ENCODE data around the gene GPATCH3. TPM values are rescaled to one million over a fixed set of nuclear protein-coding genes. Genes with fewer than 3 reads are reported as not detected.

Gene GPATCH3
- total and polyA plus RNA-seq, 2 of the 8 experiments (the other 6 are each of a cell fraction or from before 2014, with no cell fraction given) = 7.9 to 17.4 TPM

DNA sequence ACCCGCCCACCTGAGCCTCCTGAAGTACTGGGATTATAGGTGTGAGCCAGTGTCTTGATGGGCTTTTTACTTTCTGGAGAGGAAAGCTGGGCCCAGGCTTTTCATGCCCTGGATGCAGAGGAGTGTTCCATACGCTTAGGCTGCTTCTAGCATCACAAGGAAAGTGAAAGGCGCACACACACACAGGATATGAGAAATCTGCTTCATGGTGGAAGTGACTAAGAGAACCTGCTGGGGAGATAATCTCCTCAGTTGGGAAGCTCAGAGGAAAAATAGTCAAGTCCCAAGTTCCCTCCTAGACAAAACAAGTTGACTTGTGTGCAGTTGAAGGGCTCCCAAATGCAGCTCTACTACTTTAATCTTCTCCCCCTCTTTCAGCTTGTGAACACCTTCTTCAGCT is 23.4 kb upstream of the GPATCH3 start:
- Histone ChIP-seq H2AFZ (ENCODE audit: low read length) (no peak overlapping the region), H3K23me2 (ENCODE audit: low read depth, low read length) (peaks cover 9% of the 10 kb centered on the region), H3K4me3 (ENCODE audit: extremely low read depth in 1 of 4, insufficient read depth in 2 of 4, low read depth in 3 of 4, low read length in 4 of 4) (no peak overlapping the region), H2AK5ac (ENCODE audit: low read depth, low read length) (no peak overlapping the region), H3K9me3 (ENCODE audit: insufficient read depth in 2 of 2, low read depth in 1 of 2, low read length in 1 of 2) (no peaks in the 10 kb centered on the region), H3K14ac (ENCODE audit: insufficient read length) (no peak overlapping the region), H3K4ac (replicated peaks; ENCODE audit: insufficient read length, low read depth, low read length) (no peak overlapping the region), H3K27me3 (replicated peaks in 1 of 4; ENCODE audit: control insufficient read depth in 3 of 4, extremely low read depth in 1 of 4, insufficient read depth in 3 of 4, low read length in 3 of 4) (no peaks in the 10 kb centered on the region), H3K79me1 (ENCODE audit: low read depth, low read length) (peaks cover 11% of the 10 kb centered on the region), H2BK20ac (ENCODE audit: low read length) (no peak overlapping the region), H2BK5ac (ENCODE audit: low read depth, low read length) (no peak overlapping the region), H2BK120ac (replicated peaks; ENCODE audit: low read depth, low read length) (no peak overlapping the region), H2BK15ac (ENCODE audit: low read length) (no peak overlapping the region), H3K36me3 (ENCODE audit: control insufficient read depth in 2 of 4, insufficient read depth in 4 of 4, low read length in 3 of 4) (peaks cover 15 to 47% (median 33%) of the 10 kb centered on the region in 4 experiments), H4K8ac (ENCODE audit: extremely low read depth, insufficient read depth, low read length) (no peak overlapping the region), H4K5ac (ENCODE audit: insufficient read length, low read depth, low read length) (no peak overlapping the region), H3K23ac (ENCODE audit: insufficient read length) (no peak overlapping the region), H3K56ac (replicated peaks; ENCODE audit: insufficient read length, low read depth, low read length) (no peak overlapping the region), H2BK12ac (ENCODE audit: low read depth, low read length) (no peak overlapping the region), H4K20me1 (replicated peaks in 1 of 2; ENCODE audit: control insufficient read depth in 1 of 2, insufficient read depth in 2 of 2, low read length in 2 of 2) (peaks cover 0 to 13% of the 10 kb centered on the region in 2 experiments), H4K91ac (replicated peaks; ENCODE audit: insufficient read length, low read length) (no peak overlapping the region), H3K4me1 (replicated peaks in 1 of 4; ENCODE audit: control insufficient read depth in 3 of 4, insufficient read depth in 4 of 4, low read length in 3 of 4) (peaks cover 0 to 6% (median 4%) of the 10 kb centered on the region in 4 experiments; a peak in 3 of 7 replicates), H3K9ac (replicated peaks in 1 of 4; ENCODE audit: extremely low read depth in 1 of 4, low read depth in 3 of 4, low read length in 3 of 4) (no peak overlapping the region), H3K4me2 (ENCODE audit: insufficient read depth in 1 of 2, low read depth in 2 of 2, low read length in 2 of 2) (no peak overlapping the region; a peak in 1 of 4 replicates), H3K18ac (ENCODE audit: extremely low read depth, low read length) (no peak overlapping the region), H3K79me2 (ENCODE audit: control insufficient read depth in 1 of 2, insufficient read depth in 2 of 2, low read length in 2 of 2) (peaks cover 14 to 46% of the 10 kb centered on the region in 2 experiments), H3K27ac (ENCODE audit: low read depth, low read length) (no peak overlapping the region)
- FAIRE-seq (no peak), DNase-seq (ENCODE audit: low read depth in 1 of 2, low spot score in 2 of 2) (no peak)
- POLR2A ChIA-PET (ENCODE audit: partially characterized antibody) = interaction anchor here (0.5 to 1.5 kb wide), 3 partner anchors 33 to 275 kb away, joined by 3 to 4 read pairs (median 4); partner anchors contain the start of gene GPN2
- TF ChIP-seq CREB1 (IDR thresholded peaks at IDR 0.05) (no peak), CEBPB (IDR thresholded peaks at IDR 0.05; ENCODE audit: low read depth, low read length) (no peak), SIX5 (IDR thresholded peaks at IDR 0.05; ENCODE audit: low read depth, low read length) (no peak), HDAC2 (IDR thresholded peaks at IDR 0.05; ENCODE audit: borderline replicate concordance in 1 of 2, low read depth in 2 of 2, low read length in 2 of 2) (no peak), ZNF274 (IDR thresholded peaks at IDR 0.05; ENCODE audit: borderline replicate concordance, extremely low read depth, low read length) (no peak), KDM5A (IDR thresholded peaks at IDR 0.05; ENCODE audit: low read length) (no peak), POLR2A (IDR thresholded peaks at IDR 0.05; ENCODE audit: control extremely low read depth in 1 of 2, low read depth in 2 of 2, low read length in 2 of 2) (no peak), TEAD4 (IDR thresholded peaks at IDR 0.05; ENCODE audit: low read depth, low read length) (no peak), RAD21 (IDR thresholded peaks at IDR 0.05 in 1 of 2, conservative IDR thresholded peaks at IDR 0.05 in 1 of 2; ENCODE audit: low read depth in 2 of 2, low read length in 2 of 2) (no peak), SIRT6 (IDR thresholded peaks at IDR 0.05; ENCODE audit: low read length) (no peak)
- TF ChIP-seq, protein P1, sequence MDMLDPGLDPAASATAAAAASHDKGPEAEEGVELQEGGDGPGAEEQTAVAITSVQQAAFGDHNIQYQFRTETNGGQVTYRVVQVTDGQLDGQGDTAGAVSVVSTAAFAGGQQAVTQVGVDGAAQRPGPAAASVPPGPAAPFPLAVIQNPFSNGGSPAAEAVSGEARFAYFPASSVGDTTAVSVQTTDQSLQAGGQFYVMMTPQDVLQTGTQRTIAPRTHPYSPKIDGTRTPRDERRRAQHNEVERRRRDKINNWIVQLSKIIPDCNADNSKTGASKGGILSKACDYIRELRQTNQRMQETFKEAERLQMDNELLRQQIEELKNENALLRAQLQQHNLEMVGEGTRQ (IDR thresholded peaks at IDR 0.05; ENCODE audit: low read length) = no peak
- TF ChIP-seq, protein P2, sequence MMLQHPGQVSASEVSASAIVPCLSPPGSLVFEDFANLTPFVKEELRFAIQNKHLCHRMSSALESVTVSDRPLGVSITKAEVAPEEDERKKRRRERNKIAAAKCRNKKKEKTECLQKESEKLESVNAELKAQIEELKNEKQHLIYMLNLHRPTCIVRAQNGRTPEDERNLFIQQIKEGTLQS (IDR thresholded peaks at IDR 0.05; ENCODE audit: insufficient read depth, low read depth, low read length) = no peak
- CTCF ChIA-PET (ENCODE audit: partially characterized antibody) = interaction anchor here (0.6 to 1.2 kb wide), 4 partner anchors 11 to 430 kb away, joined by 3 to 4 read pairs (median 3); no protein-coding TSS in a partner anchor
- 88% methylated on average over 3 of the region's 3 CpGs; no CpG with 5 or more reads in 1 of the 2 experiments for WGBS, 2 experiments (ENCODE audit: extremely low coverage in 1 of 2, insufficient coverage in 1 of 2, insufficient read length in 1 of 2, insufficient replicate concordance in 2 of 2, low coverage in 1 of 2, low lambda C conversion rate in 2 of 2, missing lambda C conversion rate in 1 of 2)

Data from H1 (cell line).